Measurements from ENCODE around the gene RELN. TPM values are rescaled to one million over a fixed set of nuclear protein-coding genes. Genes with fewer than 3 reads are reported as not detected.

The RELN gene
- total RNA-seq, 4 donors from 2014 or later = 2.5 to 10.1 (median 6.5) TPM

- H3K36me3 ChIP-seq = no peaks in the 10 kb centered on the region
- no peak overlapping the region for H3K27ac ChIP-seq (replicated peaks in 1 of 4)
- 87% methylated on average over 1 of the region's 1 CpG for WGBS
- TF ChIP-seq POLR2AphosphoS5 (IDR thresholded peaks at IDR 0.05) (no peak), EP300 (IDR thresholded peaks at IDR 0.05) (no peak), POLR2A (IDR thresholded peaks at IDR 0.05; ENCODE audit: low read depth) (no peak)
- TF ChIP-seq, protein P1, sequence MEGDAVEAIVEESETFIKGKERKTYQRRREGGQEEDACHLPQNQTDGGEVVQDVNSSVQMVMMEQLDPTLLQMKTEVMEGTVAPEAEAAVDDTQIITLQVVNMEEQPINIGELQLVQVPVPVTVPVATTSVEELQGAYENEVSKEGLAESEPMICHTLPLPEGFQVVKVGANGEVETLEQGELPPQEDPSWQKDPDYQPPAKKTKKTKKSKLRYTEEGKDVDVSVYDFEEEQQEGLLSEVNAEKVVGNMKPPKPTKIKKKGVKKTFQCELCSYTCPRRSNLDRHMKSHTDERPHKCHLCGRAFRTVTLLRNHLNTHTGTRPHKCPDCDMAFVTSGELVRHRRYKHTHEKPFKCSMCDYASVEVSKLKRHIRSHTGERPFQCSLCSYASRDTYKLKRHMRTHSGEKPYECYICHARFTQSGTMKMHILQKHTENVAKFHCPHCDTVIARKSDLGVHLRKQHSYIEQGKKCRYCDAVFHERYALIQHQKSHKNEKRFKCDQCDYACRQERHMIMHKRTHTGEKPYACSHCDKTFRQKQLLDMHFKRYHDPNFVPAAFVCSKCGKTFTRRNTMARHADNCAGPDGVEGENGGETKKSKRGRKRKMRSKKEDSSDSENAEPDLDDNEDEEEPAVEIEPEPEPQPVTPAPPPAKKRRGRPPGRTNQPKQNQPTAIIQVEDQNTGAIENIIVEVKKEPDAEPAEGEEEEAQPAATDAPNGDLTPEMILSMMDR (IDR thresholded peaks at IDR 0.05) = no peak
- H3K4me3 ChIP-seq = no peak overlapping the region
- DNase-seq (ENCODE audit: extremely low spot score) = no peak
- H3K9me3 ChIP-seq = peaks cover 0 to 7% (median 2%) of the 10 kb centered on the region in 4 donors
- no peaks in the 10 kb centered on the region for H3K4me1 ChIP-seq
- intact Hi-C loops (cut with DNase I) = no loop called here
- no peaks in the 10 kb centered on the region for H3K27me3 ChIP-seq
These were observed 44.4 kb upstream of the RELN start for GRCh38 chr7:104033837-104034236.

- TF ChIP-seq POLR2AphosphoS5 (IDR thresholded peaks at IDR 0.05) = no peak
- TF ChIP-seq POLR2A (IDR thresholded peaks at IDR 0.05; ENCODE audit: low read depth) = no peak
- TF ChIP-seq, protein P1 (IDR thresholded peaks at IDR 0.05) = no peak
- TF ChIP-seq EP300 (IDR thresholded peaks at IDR 0.05) = no peak
- intact Hi-C loops (cut with DNase I) = no loop called here
- no peak for DNase-seq (ENCODE audit: extremely low spot score)
- peaks cover 0 to 7% (median 2%) of the 10 kb centered on the region in 4 donors for H3K9me3 ChIP-seq
- H3K27me3 ChIP-seq = no peaks in the 10 kb centered on the region
- no peaks in the 10 kb centered on the region for H3K36me3 ChIP-seq
- H3K4me3 ChIP-seq = no peak overlapping the region
- no peak overlapping the region for H3K27ac ChIP-seq (replicated peaks in 1 of 4)
- no peaks in the 10 kb centered on the region for H3K4me1 ChIP-seq
- WGBS = 73% methylated on average over 5 of the region's 5 CpGs
These were observed 43.0 kb upstream of the RELN start for GRCh38 chr7:104032486-104032885.

- intact Hi-C loops (cut with DNase I) = no loop called here
- 79% methylated on average over 2 of the region's 2 CpGs for WGBS
- Histone ChIP-seq H3K36me3 (no peaks in the 10 kb centered on the region), H3K9me3 (peaks cover 0 to 3% (median 1%) of the 10 kb centered on the region in 4 donors), H3K27ac (replicated peaks in 1 of 4) (no peak overlapping the region), H3K27me3 (no peaks in the 10 kb centered on the region), H3K4me1 (no peaks in the 10 kb centered on the region), H3K4me3 (no peak overlapping the region)
- no peak for DNase-seq (ENCODE audit: extremely low spot score)
- TF ChIP-seq, protein P1 (IDR thresholded peaks at IDR 0.05) = no peak
- TF ChIP-seq EP300 (IDR thresholded peaks at IDR 0.05) = no peak
- TF ChIP-seq POLR2AphosphoS5 (IDR thresholded peaks at IDR 0.05) = no peak
- no peak for TF ChIP-seq POLR2A (IDR thresholded peaks at IDR 0.05; ENCODE audit: low read depth)
These were observed 40.3 kb upstream of the RELN start for GRCh38 chr7:104029765-104030164.

GRCh38 chr7:104024632-104025031 is 35.2 kb upstream of the RELN start:
- Histone ChIP-seq H3K9me3 (no peaks in the 10 kb centered on the region), H3K4me1 (no peaks in the 10 kb centered on the region), H3K4me3 (no peak overlapping the region), H3K36me3 (no peaks in the 10 kb centered on the region), H3K27ac (replicated peaks in 1 of 4) (no peak overlapping the region), H3K27me3 (no peaks in the 10 kb centered on the region)
- WGBS = 84% methylated on average over 2 of the region's 2 CpGs
- TF ChIP-seq, protein P1 (IDR thresholded peaks at IDR 0.05) = no peak
- TF ChIP-seq POLR2A (IDR thresholded peaks at IDR 0.05; ENCODE audit: low read depth) (no peak), EP300 (IDR thresholded peaks at IDR 0.05) (no peak), POLR2AphosphoS5 (IDR thresholded peaks at IDR 0.05) (no peak)
- intact Hi-C loops (cut with DNase I) = no loop called here
- no peak for DNase-seq (ENCODE audit: extremely low spot score)

DNA sequence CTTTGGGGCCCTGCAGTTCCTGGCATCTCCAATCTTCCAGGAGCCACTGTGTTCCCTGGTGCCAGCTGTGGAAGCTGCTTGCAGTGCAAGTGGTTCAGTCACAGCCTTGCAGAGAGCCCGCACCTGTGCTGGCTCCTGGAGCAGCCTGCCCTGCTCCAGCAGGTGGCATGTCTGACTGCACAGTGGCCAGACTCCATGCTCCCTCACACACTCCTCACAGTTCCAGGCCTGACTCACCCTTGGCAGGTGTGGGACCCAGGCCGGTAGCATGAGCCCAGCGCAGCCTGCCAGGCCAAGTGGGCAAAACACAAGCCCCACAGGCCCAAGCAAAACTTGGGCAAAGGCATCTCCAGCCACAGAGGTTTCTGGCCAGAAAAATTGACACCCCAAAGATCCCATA is 33.6 kb upstream of the RELN start:
- no peaks in the 10 kb centered on the region for H3K9me3 ChIP-seq
- no peak for DNase-seq (ENCODE audit: extremely low spot score)
- no peaks in the 10 kb centered on the region for H3K36me3 ChIP-seq
- WGBS = 93% methylated on average over 3 of the region's 3 CpGs
- intact Hi-C loops (cut with DNase I) = no loop called here
- no peak overlapping the region for H3K27ac ChIP-seq (replicated peaks in 1 of 4)
- no peak overlapping the region for H3K4me3 ChIP-seq
- H3K4me1 ChIP-seq = no peaks in the 10 kb centered on the region
- TF ChIP-seq, protein P1 (IDR thresholded peaks at IDR 0.05) = no peak
- TF ChIP-seq POLR2A (IDR thresholded peaks at IDR 0.05; ENCODE audit: low read depth) (no peak), POLR2AphosphoS5 (IDR thresholded peaks at IDR 0.05) (no peak), EP300 (IDR thresholded peaks at IDR 0.05) (no peak)
- no peaks in the 10 kb centered on the region for H3K27me3 ChIP-seq
